Lung (tissue), 12 donors: ENCODE results near the gene MINDY4. TPM values are rescaled to one million over a fixed set of nuclear protein-coding genes. Genes with fewer than 3 reads are reported as not detected.

Experiments
- ATAC-seq: fragments of 200-7000 bp; cut with Tn5 transposase; one replicate; pipeline ENCODE4 v1.9.1; 2020; ENCODE audit warnings: moderate number of reproducible peaks; ENCODE audit not compliant: insufficient read depth, low FRiP score
- DNase-seq, 3 donors: peaks; one replicate each; pipeline ENCODE4 v3.0.0-alpha.2; 2013 to 2017
- H3K27ac ChIP-seq, 2 donors: one replicate each; pipeline ENCODE4 v1.5.1; 2013; ENCODE audit warnings: mild to moderate bottlenecking in 2 of 2, moderate library complexity in 2 of 2, control low read depth in 1 of 2, inconsistent platforms in 1 of 2, low read depth in 1 of 2, low read length in 1 of 2
- H3K27me3 ChIP-seq, 3 donors: one replicate each; pipeline ENCODE4 v1.5.1; 2013; ENCODE audit warnings: low read length in 2 of 3; ENCODE audit not compliant: control insufficient read depth in 3 of 3, insufficient read depth in 3 of 3
- H3K36me3 ChIP-seq, 4 donors: one replicate each; pipeline ENCODE4 v1.5.1; 2013; ENCODE audit warnings: low read length in 4 of 4, mild to moderate bottlenecking in 1 of 4, moderate library complexity in 1 of 4; ENCODE audit not compliant: control insufficient read depth in 4 of 4, insufficient read depth in 4 of 4
- H3K4me1 ChIP-seq, 5 donors: one replicate each; pipeline ENCODE4 v1.5.1; 2013; ENCODE audit warnings: low read length in 5 of 5, mild to moderate bottlenecking in 2 of 5, moderate library complexity in 1 of 5; ENCODE audit not compliant: control insufficient read depth in 5 of 5, insufficient read depth in 5 of 5
- H3K4me3 ChIP-seq: one replicate; pipeline ENCODE4 v1.5.1; 2013; ENCODE audit warnings: mild to moderate bottlenecking, control low read depth, moderate library complexity
- H3K9ac ChIP-seq, 2 donors: one replicate each; pipeline ENCODE4 v1.5.1; 2013; ENCODE audit warnings: low read length in 2 of 2, control low read depth in 1 of 2; ENCODE audit not compliant: insufficient read depth in 1 of 2
- H3K9me3 ChIP-seq, 4 donors: one replicate each; pipeline ENCODE4 v1.5.1; 2013; ENCODE audit warnings: low read length in 3 of 4, mild to moderate bottlenecking in 1 of 4, moderate library complexity in 1 of 4; ENCODE audit not compliant: control insufficient read depth in 4 of 4, insufficient read depth in 3 of 4
- CTCF ChIP-seq: IDR thresholded peaks from 2 replicates; pipeline ENCODE4 v1.5.1; 2012; ENCODE audit warnings: mild to moderate bottlenecking; ENCODE audit errors: control extremely low read depth, extremely low read depth
- WGBS, 2 donors: extraction: QIAGEN DNeasy Blood & Tissue Kit; methylation state at CpG; one replicate each; pipeline ENCODE4 v1.1.7; 2013; 5-methylcytosine and 5-hydroxymethylcytosine counted together
- polyA plus RNA-seq, 2 donors: library from polyadenylated mRNA; stranded (reverse); fragments of 200-250 nt; gene quantifications; one replicate each; pipeline ENCODE4 v1.2.1, GENCODE V29; 2013
- total RNA-seq, 2 donors: library from RNA; depleted of rRNA in 1 of 2; stranded (reverse); fragments of >200 nt in 1 of 2; gene quantifications; one replicate each; pipeline ENCODE4 v1.2.1, GENCODE V29; 2014 to 2021
- donor health status: control.
- donor health status: control.
- donor health status: Bipolar disorder and iron deficiency.
- donor health status: healthy.
- donor health status: DM: yes; HTN: yes; CAD: no.

The MINDY4 gene
- total and polyA plus RNA-seq, 4 donors, result 5.0 to 24.1 (median 10.7) TPM

DNA sequence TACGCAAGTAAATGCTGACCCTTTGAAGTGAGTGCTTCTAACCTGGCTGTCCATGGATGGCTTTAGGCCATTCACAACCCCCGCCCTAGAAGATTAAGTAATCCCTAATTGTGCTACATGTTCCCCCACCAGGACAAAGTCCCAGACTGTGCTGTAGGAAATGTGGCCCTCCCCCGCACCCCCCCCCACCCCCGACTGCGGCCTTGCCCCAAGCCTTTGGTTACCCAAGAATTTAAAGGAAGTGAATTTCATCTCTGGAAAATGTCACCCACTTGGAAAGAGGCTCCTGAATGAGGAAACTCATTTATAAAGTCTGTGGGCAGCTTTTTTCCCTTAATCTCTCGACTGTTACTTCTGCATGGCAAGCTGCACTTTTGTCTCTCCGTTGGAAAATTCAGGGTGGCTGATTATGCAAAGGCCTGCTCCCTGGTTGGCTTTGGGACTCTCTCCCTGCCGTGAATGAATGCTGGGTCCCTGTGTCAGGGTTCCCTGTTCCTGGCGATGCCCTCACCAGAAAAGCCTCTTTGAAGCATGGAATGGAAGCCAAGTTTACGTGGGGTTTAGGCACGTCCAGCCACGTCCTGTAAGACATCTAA, 109.0 kb downstream of the MINDY4 start:
- Histone ChIP-seq H3K27me3 (no peaks in the 10 kb centered on the region), H3K4me3 (no peak overlapping the region), H3K4me1 (peaks cover 0 to 20% (median 0%) of the 10 kb centered on the region in 5 donors), H3K36me3 (peaks cover 0 to 9% (median 3%) of the 10 kb centered on the region in 4 donors), H3K9me3 (no peaks in the 10 kb centered on the region), H3K27ac (peak overlapping the region in 1 of 2 donors; percentile 13), H3K9ac (no peak overlapping the region)
- no peak for TF ChIP-seq CTCF
- 51 to 55% methylated on average over 12 of the region's 12 CpGs for WGBS, 2 donors
- DNase-seq, result no peak
- ATAC-seq, result peak; percentile 20

- DNase-seq, result no peak
Measured at GRCh38 chr7:30880941-30881340, 109.7 kb downstream of the MINDY4 start.

GRCh38 chr7:30881448-30881847, 110.2 kb downstream of the MINDY4 start:
- Histone ChIP-seq H3K9ac (no peak overlapping the region), H3K27me3 (no peaks in the 10 kb centered on the region), H3K4me3 (no peak overlapping the region), H3K36me3 (peaks cover 0 to 2% (median under 1%) of the 10 kb centered on the region in 4 donors), H3K4me1 (peaks cover 0 to 19% (median 4%) of the 10 kb centered on the region in 5 donors), H3K9me3 (no peaks in the 10 kb centered on the region), H3K27ac (no peak overlapping the region)
- WGBS, 2 donors, result 94 to 95% methylated on average over 7 of the region's 7 CpGs
- ATAC-seq (no peak), DNase-seq (no peak)
- TF ChIP-seq CTCF, result no peak

More at GRCh38 chr7:30880941-30881340, 109.7 kb downstream of the MINDY4 start:
- Histone ChIP-seq H3K36me3 (peaks cover 0 to 6% (median 2%) of the 10 kb centered on the region in 4 donors), H3K4me1 (peaks cover 0 to 20% (median 0%) of the 10 kb centered on the region in 5 donors), H3K27ac (no peak overlapping the region), H3K4me3 (no peak overlapping the region), H3K9ac (no peak overlapping the region), H3K9me3 (no peaks in the 10 kb centered on the region), H3K27me3 (no peaks in the 10 kb centered on the region)
- WGBS, 2 donors, result 90 to 92% methylated on average over 4 of the region's 4 CpGs
- no peak for ATAC-seq
- TF ChIP-seq CTCF, result no peak

DNA sequence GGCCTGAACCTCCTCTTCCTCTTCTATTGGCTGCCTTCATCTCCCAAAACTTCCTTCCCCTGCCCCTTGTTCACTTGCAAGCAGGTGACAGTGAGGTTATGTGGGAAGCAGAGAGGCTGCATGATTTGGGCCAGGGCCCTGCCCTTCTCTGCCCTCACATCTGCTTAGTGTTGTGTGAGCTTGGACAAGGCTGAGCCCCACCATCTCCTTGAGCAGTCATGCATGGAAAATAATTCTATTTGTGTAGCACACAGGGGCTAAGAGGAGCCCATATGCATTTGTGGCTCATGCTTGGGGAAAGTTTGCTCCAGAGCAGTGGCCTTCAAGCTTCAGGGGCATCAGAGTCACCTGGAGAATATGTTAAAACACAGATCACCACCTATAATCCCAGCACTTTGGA, 113.7 kb downstream of the MINDY4 start:
- peaks cover 0 to 28% (median 13%) of the 10 kb centered on the region in 5 donors for H3K4me1 ChIP-seq
- no peak for ATAC-seq
- no peak for DNase-seq

More for the DNA sequence above, 113.7 kb downstream of the MINDY4 start:
- no peaks in the 10 kb centered on the region for H3K27me3 ChIP-seq
- no peak for TF ChIP-seq CTCF
- H3K9me3 ChIP-seq, result no peaks in the 10 kb centered on the region
- H3K27ac ChIP-seq, result no peak overlapping the region
- no peak overlapping the region for H3K4me3 ChIP-seq
- H3K9ac ChIP-seq, result no peak overlapping the region
- peaks cover 0 to 4% (median under 1%) of the 10 kb centered on the region in 4 donors for H3K36me3 ChIP-seq
